HepG2 (cell line): ENCODE results near the gene WASHC4. TPM values are rescaled to one million over a fixed set of nuclear protein-coding genes. Genes with fewer than 3 reads are reported as not detected.
A peak's percentile ranks its signal among the peaks of the same experiment; 100 is the strongest.

Experiments used
- ARID5B ChIP-seq: IDR thresholded peaks from 2 replicates; pipeline ENCODE4 v1.4.0; 2020; ENCODE audit warnings: mild to moderate bottlenecking, missing genetic modification reagents
- CREB1 ChIP-seq, 2 experiments: fragments of 450-650 bp in 1 of 2; IDR thresholded peaks; 2 replicates each; pipeline ENCODE4 v1.6.1; 2016 to 2017; ENCODE audit warnings: control low read depth in 1 of 2, mild to moderate bottlenecking in 1 of 2, missing compliant biosample characterization in 1 of 2, missing genetic modification characterization in 1 of 2
- EEA1 ChIP-seq: sonication (generic); formaldehyde crosslinking; IDR thresholded peaks from 2 replicates; pipeline ENCODE4 v1.5.1; 2020; ENCODE audit warnings: mild to moderate bottlenecking, missing genetic modification reagents, borderline replicate concordance
- ESRRA ChIP-seq: sonication (generic); formaldehyde crosslinking; IDR thresholded peaks from 2 replicates; pipeline ENCODE4 v1.5.1; 2020; ENCODE audit warnings: mild to moderate bottlenecking, low read depth, missing genetic modification reagents
- HMGA1 ChIP-seq: sonication (generic); formaldehyde crosslinking; conservative IDR thresholded peaks from 2 replicates; pipeline ENCODE4 v1.4.0; 2020; ENCODE audit warnings: missing genetic modification reagents
- HNRNPLL ChIP-seq: fragments of 200-400 bp; formaldehyde crosslinking; IDR thresholded peaks from 2 replicates; pipeline ENCODE4 v1.6.1; 2017; ENCODE audit warnings: mild to moderate bottlenecking, low read depth, low read length; ENCODE audit not compliant: poor library complexity, severe bottlenecking
- NFKB2 ChIP-seq: sonication (generic); formaldehyde crosslinking; IDR thresholded peaks from 2 replicates; pipeline ENCODE4 v1.4.0; 2020; ENCODE audit warnings: missing genetic modification reagents, borderline replicate concordance
- SKI ChIP-seq: fragments of 450-650 bp; IDR thresholded peaks from one replicate; pipeline ENCODE4 v1.6.1; 2018; ENCODE audit warnings: mild to moderate bottlenecking; ENCODE audit not compliant: partially characterized antibody
- SP2 ChIP-seq: sonication (generic); formaldehyde crosslinking; IDR thresholded peaks from 2 replicates; pipeline ENCODE4 v1.5.1; 2020; ENCODE audit warnings: mild to moderate bottlenecking, missing genetic modification reagents
- THAP7 ChIP-seq: sonication (generic); formaldehyde crosslinking; IDR thresholded peaks from 2 replicates; pipeline ENCODE4 v1.8.1; 2023; ENCODE audit warnings: mild to moderate bottlenecking, missing genetic modification reagents
- ZBTB20 ChIP-seq: sonication (generic); formaldehyde crosslinking; IDR thresholded peaks from 2 replicates; pipeline ENCODE4 v1.8.1; 2023; ENCODE audit warnings: missing genetic modification reagents, low read depth, mild to moderate bottlenecking, borderline replicate concordance
- ZBTB34 ChIP-seq: sonication (generic); formaldehyde crosslinking; IDR thresholded peaks from 2 replicates; pipeline ENCODE4 v1.8.0; 2022; ENCODE audit warnings: mild to moderate bottlenecking, missing genetic modification reagents
- ZMYM2 ChIP-seq: sonication (generic); formaldehyde crosslinking; IDR thresholded peaks from 2 replicates; pipeline ENCODE4 v1.8.0; 2022; ENCODE audit warnings: mild to moderate bottlenecking, missing genetic modification reagents
- ZNF124 ChIP-seq: sonication (generic); formaldehyde crosslinking; IDR thresholded peaks from 2 replicates; pipeline ENCODE4 v1.4.0; 2020; ENCODE audit warnings: missing genetic modification reagents
- ZNF335 ChIP-seq: sonication (generic); formaldehyde crosslinking; IDR thresholded peaks from 2 replicates; pipeline ENCODE4 v1.4.0; 2020; ENCODE audit warnings: missing genetic modification reagents
- ZNF431 ChIP-seq: sonication (generic); formaldehyde crosslinking; IDR thresholded peaks from 2 replicates; pipeline ENCODE4 v1.9.0; 2022; ENCODE audit warnings: missing genetic modification reagents, low read depth, mild to moderate bottlenecking, borderline replicate concordance
- ZNF577 ChIP-seq: sonication (generic); formaldehyde crosslinking; IDR thresholded peaks from 2 replicates; pipeline ENCODE4 v1.4.0; 2020; ENCODE audit warnings: mild to moderate bottlenecking, low read depth, missing genetic modification reagents, borderline replicate concordance
- ZNF589 ChIP-seq: sonication (generic); formaldehyde crosslinking; conservative IDR thresholded peaks from 2 replicates; pipeline ENCODE4 v1.8.0; 2022; ENCODE audit warnings: mild to moderate bottlenecking, moderate library complexity, missing genetic modification reagents
- ZNF619 ChIP-seq: sonication (generic); formaldehyde crosslinking; IDR thresholded peaks from 2 replicates; pipeline ENCODE4 v1.4.0; 2020; ENCODE audit warnings: mild to moderate bottlenecking, missing genetic modification reagents
- ZNF773 ChIP-seq: sonication (generic); formaldehyde crosslinking; IDR thresholded peaks from 2 replicates; pipeline ENCODE4 v1.4.0; 2020; ENCODE audit warnings: missing genetic modification reagents, borderline replicate concordance
- polyA plus RNA-seq, 8 experiments: library from polyadenylated mRNA; depleted of rRNA in 3 of 8; stranded (reverse) in 7 of 8; unstranded in 1 of 8; fragments of >200 nt; fragmentation: Illumina TruSeq in 4 of 8; extraction: Trizol in 4 of 8; gene quantifications; 2 replicates each; pipeline versions ENCODE4 v1.2.1 to v1.2.3, GENCODE V29; 2011 to 2016; ENCODE audit warnings: low read depth in 4 of 8, missing spikeins in 1 of 8, mixed read lengths in 1 of 8; ENCODE audit not compliant: insufficient read depth in 1 of 8
- total RNA-seq, 5 experiments: library from RNA; depleted of rRNA; stranded (reverse); fragments of >200 nt; fragmentation: Illumina TruSeq; extraction: Trizol; gene quantifications; 2 replicates each; pipeline ENCODE4 v1.2.3, GENCODE V29; 2016; ENCODE audit warnings: low read depth in 1 of 5
- TF ChIP-seq, protein P1 (sequence below): sonication (generic); formaldehyde crosslinking; IDR thresholded peaks from 2 replicates; pipeline ENCODE4 v1.4.0; 2020; ENCODE audit warnings: missing genetic modification reagents, borderline replicate concordance

Gene WASHC4
- total and polyA plus RNA-seq, 2 of the 13 experiments (the other 11 are each of a cell fraction or from before 2014, with no cell fraction given), result 21.0 to 36.3 TPM

- TF ChIP-seq, protein P1, sequence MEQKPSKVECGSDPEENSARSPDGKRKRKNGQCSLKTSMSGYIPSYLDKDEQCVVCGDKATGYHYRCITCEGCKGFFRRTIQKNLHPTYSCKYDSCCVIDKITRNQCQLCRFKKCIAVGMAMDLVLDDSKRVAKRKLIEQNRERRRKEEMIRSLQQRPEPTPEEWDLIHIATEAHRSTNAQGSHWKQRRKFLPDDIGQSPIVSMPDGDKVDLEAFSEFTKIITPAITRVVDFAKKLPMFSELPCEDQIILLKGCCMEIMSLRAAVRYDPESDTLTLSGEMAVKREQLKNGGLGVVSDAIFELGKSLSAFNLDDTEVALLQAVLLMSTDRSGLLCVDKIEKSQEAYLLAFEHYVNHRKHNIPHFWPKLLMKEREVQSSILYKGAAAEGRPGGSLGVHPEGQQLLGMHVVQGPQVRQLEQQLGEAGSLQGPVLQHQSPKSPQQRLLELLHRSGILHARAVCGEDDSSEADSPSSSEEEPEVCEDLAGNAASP (CRISPR knock-in tag), result peak; percentile 58
- TF ChIP-seq SP2 (CRISPR knock-in tag) (peak; percentile 78), ZBTB20 (CRISPR knock-in tag) (peak; percentile 85; the same call in 1 of the 2 replicates), ESRRA (CRISPR knock-in tag) (peak; percentile 77; the same call in 1 of the 2 replicates), NFKB2 (CRISPR knock-in tag) (peak; percentile 86; the same call in 1 of the 2 replicates), ZNF431 (peak; percentile 68; the same call in 1 of the 2 replicates), ZNF577 (CRISPR knock-in tag) (no peak), SKI (peak; percentile 85), ZNF619 (peak; percentile 54; the same call in 1 of the 2 replicates), ZBTB34 (CRISPR knock-in tag) (peak; percentile 71; the same call in 1 of the 2 replicates), ZNF124 (CRISPR knock-in tag) (peak; percentile 23; the same call in 1 of the 2 replicates), CREB1 (IDR thresholded peaks at IDR 0.05) (peak; percentile 68), CREB1 (CRISPR knock-in tag; IDR thresholded peaks at IDR 0.05) (no peak), HNRNPLL (peak; percentile 59), HMGA1 (no peak), ZNF589 (CRISPR knock-in tag) (peak; percentile 78; the same call in 1 of the 2 replicates), ZNF773 (CRISPR knock-in tag) (no peak), ZMYM2 (CRISPR knock-in tag) (no peak), ARID5B (CRISPR knock-in tag) (peak; percentile 66; the same call in 1 of the 2 replicates), ZNF335 (CRISPR knock-in tag) (no peak), THAP7 (CRISPR knock-in tag) (peak; percentile 78; the same call in 1 of the 2 replicates), EEA1 (CRISPR knock-in tag) (peak; percentile 79; the same call in 1 of the 2 replicates)
Measured at GRCh38 chr12:105107494-105108371, at the start of gene WASHC4 (continued).
